Prostate gland (tissue), 2 donors: ENCODE results near the gene GTF3A. TPM values are rescaled to one million over a fixed set of nuclear protein-coding genes. Genes with fewer than 3 reads are reported as not detected.

Source experiments
- DNase-seq: peaks from one replicate; pipeline ENCODE4 v3.0.0-alpha.2; 2019; ENCODE audit warnings: low spot score
- H3K27ac ChIP-seq, 2 donors: fragments of 200-600 bp; sonication (generic); 2 replicates each; pipeline ENCODE4 v1.5.1; 2017 to 2019
- H3K27me3 ChIP-seq: fragments of 200-600 bp; sonication (generic); replicated peaks from 2 replicates; pipeline ENCODE4 v1.5.1; 2019; ENCODE audit not compliant: insufficient read depth
- H3K36me3 ChIP-seq, 2 donors: fragments of 200-600 bp; sonication (generic); 1 replicate in 1 of 2; 2 replicates in 1 of 2; pipeline versions ENCODE4 v1.5.1 to v1.8.1; 2017 to 2019
- H3K4me1 ChIP-seq: fragments of 200-600 bp; sonication (generic); replicated peaks from 2 replicates; pipeline ENCODE4 v1.5.1; 2019
- H3K4me3 ChIP-seq, 2 donors: fragments of 200-600 bp; sonication (generic); 2 replicates each; pipeline ENCODE4 v1.5.1; 2017 to 2019
- H3K9me3 ChIP-seq: fragments of 200-600 bp; sonication (generic); 2 replicates; pipeline ENCODE4 v1.5.1; 2017
- CTCF ChIP-seq, 4 experiments: fragments of 200-600 bp in 2 of 4; fragments of 450-650 bp in 2 of 4; sonication (generic) in 2 of 4; IDR thresholded peaks; 1 replicate in 3 of 4; 2 replicates in 1 of 4; pipeline ENCODE4 v1.5.1; 2016 to 2019; ENCODE audit warnings: antibody characterized with exemption in 4 of 4, mild to moderate bottlenecking in 2 of 4, moderate library complexity in 2 of 4
- POLR2A ChIP-seq: fragments of 450-650 bp; IDR thresholded peaks from one replicate; pipeline ENCODE4 v1.6.1; 2016; ENCODE audit warnings: antibody characterized with exemption, mild to moderate bottlenecking
- POLR2AphosphoS5 ChIP-seq: sonication (generic); formaldehyde crosslinking; IDR thresholded peaks from one replicate; pipeline ENCODE4 v1.6.1; 2017; ENCODE audit warnings: antibody characterized with exemption
- WGBS: methylation state at CpG from one replicate; pipeline ENCODE4 v1.1.5; 2018; 5-methylcytosine and 5-hydroxymethylcytosine counted together
- intact Hi-C: fragments of 100-400 bp; cut with DNase I; formaldehyde crosslinking; loops from one replicate; pipeline ENCODE4 v1.14.2; 2022
- total RNA-seq, 2 donors: library from RNA; depleted of rRNA; stranded (reverse); fragments of >200 nt; gene quantifications; one replicate each; pipeline ENCODE4 v1.1.0, GENCODE V29; 2016

GTF3A gene
- total RNA-seq, 2 donors from 2014 or later = 95.0 to 142 TPM

- intact Hi-C loops = no loop called here
- Histone ChIP-seq H3K36me3 (no peaks in the 10 kb centered on the region), H3K4me1 (no peaks in the 10 kb centered on the region), H3K9me3 (no peaks in the 10 kb centered on the region), H3K27ac (no peak overlapping the region), H3K27me3 (no peaks in the 10 kb centered on the region), H3K4me3 (no peak overlapping the region)
- TF ChIP-seq CTCF (IDR thresholded peaks at IDR 0.05) (no peak), POLR2AphosphoS5 (no peak), POLR2A (no peak)
- 12% methylated on average over 3 of the region's 3 CpGs for WGBS
- DNase-seq = no peak
These were observed 42.1 kb downstream of the GTF3A start for GRCh38 chr13:27466513-27466912.

GRCh38 chr13:27470075-27470820 lies 45.8 kb downstream of the GTF3A start:
- no peaks in the 10 kb centered on the region for H3K4me1 ChIP-seq
- no peak for DNase-seq
- H3K36me3 ChIP-seq = no peaks in the 10 kb centered on the region
- no peaks in the 10 kb centered on the region for H3K27me3 ChIP-seq
- no peak overlapping the region for H3K4me3 ChIP-seq
- TF ChIP-seq POLR2AphosphoS5 (no peak), POLR2A (no peak), CTCF (IDR thresholded peaks at IDR 0.05) (no peak)
- no peak overlapping the region for H3K27ac ChIP-seq
- H3K9me3 ChIP-seq = no peaks in the 10 kb centered on the region
- intact Hi-C loops = no loop called here
- WGBS = 70% methylated on average over 5 of the region's 5 CpGs

- Histone ChIP-seq H3K27me3 (no peaks in the 10 kb centered on the region), H3K27ac (no peak overlapping the region), H3K4me1 (no peaks in the 10 kb centered on the region), H3K9me3 (no peaks in the 10 kb centered on the region), H3K4me3 (no peak overlapping the region), H3K36me3 (no peaks in the 10 kb centered on the region)
- WGBS = 95% methylated on average over 2 of the region's 2 CpGs
- no peak for DNase-seq
- no peak for TF ChIP-seq CTCF (IDR thresholded peaks at IDR 0.05)
- no peak for TF ChIP-seq POLR2AphosphoS5
- no peak for TF ChIP-seq POLR2A
- intact Hi-C loops = no loop called here
These were observed 48.0 kb downstream of the GTF3A start for GRCh38 chr13:27472441-27472840.

GRCh38 chr13:27472941-27473340 lies 48.5 kb downstream of the GTF3A start:
- H3K4me3 ChIP-seq = no peak overlapping the region
- H3K9me3 ChIP-seq = no peaks in the 10 kb centered on the region
- H3K4me1 ChIP-seq = no peaks in the 10 kb centered on the region
- intact Hi-C loops = no loop called here
- H3K27ac ChIP-seq = no peak overlapping the region
- TF ChIP-seq POLR2A = no peak
- TF ChIP-seq POLR2AphosphoS5 = no peak
- no peak for TF ChIP-seq CTCF (IDR thresholded peaks at IDR 0.05)
- no peak for DNase-seq
- no peaks in the 10 kb centered on the region for H3K27me3 ChIP-seq
- H3K36me3 ChIP-seq = no peaks in the 10 kb centered on the region
- WGBS = 86% methylated on average over 3 of the region's 3 CpGs

- TF ChIP-seq POLR2A (no peak), CTCF (IDR thresholded peaks at IDR 0.05) (no peak), POLR2AphosphoS5 (no peak)
- Histone ChIP-seq H3K27ac (no peak overlapping the region), H3K27me3 (no peaks in the 10 kb centered on the region), H3K36me3 (no peaks in the 10 kb centered on the region), H3K4me3 (no peak overlapping the region), H3K4me1 (no peaks in the 10 kb centered on the region), H3K9me3 (no peaks in the 10 kb centered on the region)
- intact Hi-C loops = no loop called here
- DNase-seq = no peak
- 94% methylated on average over 13 of the region's 13 CpGs for WGBS
These were observed 50.4 kb downstream of the GTF3A start for GRCh38 chr13:27474751-27475268.
